ENCODE measurements around the gene DGKG. TPM values are rescaled to one million over a fixed set of nuclear protein-coding genes. Genes with fewer than 3 reads are reported as not detected.

DGKG gene
- total RNA-seq, 4 donors from 2014 or later, result 14.5 to 35.1 (median 20.3) TPM

DNA sequence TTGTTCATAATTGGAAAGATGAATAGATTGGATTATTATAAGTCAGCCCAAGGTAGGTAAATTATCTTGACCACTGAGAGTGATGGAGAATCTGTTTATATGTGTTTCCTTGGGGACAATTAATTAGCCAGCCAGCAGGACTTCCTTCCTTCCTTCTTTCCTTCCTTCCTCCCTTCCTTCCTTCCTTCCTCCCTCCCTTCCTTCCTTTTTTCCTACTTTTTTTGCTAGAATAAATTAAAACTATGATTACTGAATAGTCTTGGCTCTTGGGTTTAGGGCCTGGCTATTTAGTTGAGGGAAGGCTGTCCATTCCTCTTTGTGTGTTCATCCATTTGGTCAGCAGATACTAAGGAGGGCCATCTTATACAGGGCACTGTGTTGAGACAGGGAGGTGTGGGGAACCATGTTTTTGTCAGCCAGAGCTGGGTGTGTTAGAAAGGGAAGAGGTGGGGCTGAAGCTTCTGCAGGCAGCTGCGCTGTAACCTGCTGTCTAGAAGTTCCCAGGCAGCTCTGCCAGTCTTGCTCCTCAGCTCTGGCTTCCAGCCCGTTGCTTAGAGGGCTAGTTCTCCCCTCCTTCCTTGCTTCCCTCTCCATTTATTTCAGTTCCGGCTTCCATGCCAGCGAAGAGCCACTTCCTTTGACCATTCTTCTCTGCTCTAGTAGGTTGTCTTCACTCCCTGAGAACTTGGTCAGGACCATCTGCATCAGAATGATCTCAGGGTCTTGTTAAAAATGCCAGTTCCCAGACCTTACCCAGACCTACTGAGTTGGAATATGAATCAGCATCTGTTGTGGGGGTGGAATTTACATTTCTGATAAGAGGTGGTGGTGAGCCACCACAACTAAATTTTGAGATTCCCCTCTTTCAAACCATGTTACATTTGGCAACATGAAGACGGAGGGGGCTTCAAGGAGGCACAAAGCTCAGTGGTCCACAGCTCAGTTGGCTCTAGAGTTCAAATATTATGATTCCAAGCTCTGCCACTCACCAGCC is 113.9 kb downstream of the DGKG start:
- no peaks in the 10 kb centered on the region for H3K4me1 ChIP-seq
- no peaks in the 10 kb centered on the region for H3K27me3 ChIP-seq
- WGBS, 2 donors, result 59 to 64% methylated on average over 5 of the region's 5 CpGs
- no peak overlapping the region for H3K27ac ChIP-seq
- no peak for DNase-seq
- H3K4me3 ChIP-seq (replicated peaks in 1 of 3), result no peak overlapping the region
- intact Hi-C loops (cut with DNase I), result no loop called here
- H3K36me3 ChIP-seq, result peaks cover 0 to 5% of the 10 kb centered on the region in 2 donors
- TF ChIP-seq CTCF (IDR thresholded peaks at IDR 0.05) (no peak), POLR2A (IDR thresholded peaks at IDR 0.05) (no peak)
- H3K9me3 ChIP-seq, result no peaks in the 10 kb centered on the region

DNA sequence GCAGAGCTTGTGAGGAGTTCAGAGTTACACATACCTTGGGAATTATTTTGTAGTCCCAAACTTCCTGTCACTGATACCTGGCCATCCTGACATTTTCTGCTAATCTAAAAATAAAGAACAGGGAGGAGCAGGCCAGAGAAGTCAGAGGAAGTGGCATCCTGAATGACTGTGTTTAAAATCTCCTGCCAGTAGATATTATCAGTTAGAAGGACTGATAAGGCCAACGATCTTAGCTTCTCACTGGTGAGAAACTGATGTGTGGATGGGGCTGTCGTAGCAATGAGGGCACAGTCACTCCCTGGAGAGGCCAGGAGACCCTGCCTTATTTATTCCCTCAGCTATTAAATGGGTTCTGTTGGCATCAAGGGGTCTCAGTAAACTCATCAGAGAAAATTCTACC is 115.1 kb downstream of the DGKG start:
- DNase-seq, result no peak
- intact Hi-C loops (cut with DNase I), result no loop called here
- peaks cover 0 to 4% of the 10 kb centered on the region in 2 donors for H3K4me1 ChIP-seq
- peaks cover 0 to 5% of the 10 kb centered on the region in 2 donors for H3K36me3 ChIP-seq
- H3K27me3 ChIP-seq, result no peaks in the 10 kb centered on the region
- no peaks in the 10 kb centered on the region for H3K9me3 ChIP-seq
- TF ChIP-seq POLR2A (IDR thresholded peaks at IDR 0.05), result no peak
- no peak for TF ChIP-seq CTCF (IDR thresholded peaks at IDR 0.05)
- 38 to 63% methylated on average over 2 of the region's 2 CpGs for WGBS, 2 donors
- H3K4me3 ChIP-seq (replicated peaks in 1 of 3), result no peak overlapping the region
- H3K27ac ChIP-seq, result no peak overlapping the region

- intact Hi-C loops (cut with DNase I), result no loop called here
- no peak for TF ChIP-seq POLR2A (IDR thresholded peaks at IDR 0.05)
- TF ChIP-seq CTCF (IDR thresholded peaks at IDR 0.05), result no peak
- H3K9me3 ChIP-seq, result no peaks in the 10 kb centered on the region
- H3K27ac ChIP-seq, result no peak overlapping the region
- no peaks in the 10 kb centered on the region for H3K36me3 ChIP-seq
- H3K4me3 ChIP-seq (replicated peaks in 1 of 3), result no peak overlapping the region
- WGBS, 2 donors, result 91 to 96% methylated on average over 6 of the region's 6 CpGs
- H3K27me3 ChIP-seq, result no peaks in the 10 kb centered on the region
- H3K4me1 ChIP-seq, result peaks cover 0 to 7% of the 10 kb centered on the region in 2 donors
- DNase-seq, result no peak
These were observed 118.0 kb downstream of the DGKG start for GRCh38 chr3:186244016-186244415.

GRCh38 chr3:186241910-186242821 is 119.9 kb downstream of the DGKG start:
- 33 to 38% methylated on average over 21 of the region's 21 CpGs for WGBS, 2 donors
- Histone ChIP-seq H3K9me3 (no peaks in the 10 kb centered on the region), H3K4me3 (replicated peaks in 1 of 3) (no peak overlapping the region), H3K27ac (no peak overlapping the region), H3K27me3 (no peaks in the 10 kb centered on the region), H3K36me3 (no peaks in the 10 kb centered on the region), H3K4me1 (peaks cover 4 to 10% of the 10 kb centered on the region in 2 donors)
- intact Hi-C loops (cut with DNase I), result no loop called here
- peak in 3 of 6 experiments; percentile 18 to 39 (median 20) for TF ChIP-seq CTCF (IDR thresholded peaks at IDR 0.05)
- no peak for TF ChIP-seq POLR2A (IDR thresholded peaks at IDR 0.05)
- DNase-seq, result peak; percentile 50 to 55
